Spleen (tissue), 11 donors: Measurements from ENCODE around the gene SLC8A1. TPM values are rescaled to one million over a fixed set of nuclear protein-coding genes. Genes with fewer than 3 reads are reported as not detected.

Source experiments
- DNase-seq: peaks from one replicate; pipeline ENCODE4 v3.0.0-alpha.2; 2020
- H3K27ac ChIP-seq, 8 donors: fragments of 200-600 bp; sonication (generic) in 7 of 8; 1 replicate in 4 of 8; 2 replicates in 4 of 8; pipeline versions ENCODE4 v1.5.0 to v1.8.0; 2016 to 2021; ENCODE audit warnings: inconsistent platforms in 4 of 8, mild to moderate bottlenecking in 4 of 8, moderate library complexity in 1 of 8
- H3K27me3 ChIP-seq, 7 donors: fragments of 200-600 bp; sonication (generic) in 6 of 7; replicated peaks in 1 of 7; 1 replicate in 4 of 7; 2 replicates in 3 of 7; pipeline versions ENCODE4 v1.5.0 to v1.8.0; 2016 to 2021; ENCODE audit warnings: inconsistent platforms in 3 of 7, mild to moderate bottlenecking in 1 of 7
- H3K36me3 ChIP-seq, 6 donors: fragments of 200-600 bp; sonication (generic) in 5 of 6; 1 replicate in 4 of 6; 2 replicates in 2 of 6; pipeline versions ENCODE4 v1.5.0 to v1.8.0; 2016 to 2021; ENCODE audit warnings: inconsistent platforms in 2 of 6
- H3K4me1 ChIP-seq, 6 donors: fragments of 200-600 bp; sonication (generic) in 5 of 6; 1 replicate in 3 of 6; 2 replicates in 3 of 6; pipeline versions ENCODE4 v1.5.0 to v1.8.0; 2016 to 2021; ENCODE audit warnings: inconsistent platforms in 3 of 6
- H3K4me3 ChIP-seq, 8 donors: fragments of 200-600 bp; sonication (generic) in 7 of 8; 1 replicate in 4 of 8; 2 replicates in 4 of 8; pipeline versions ENCODE4 v1.5.0 to v1.8.0; 2016 to 2021; ENCODE audit warnings: inconsistent platforms in 4 of 8, mild to moderate bottlenecking in 4 of 8, moderate library complexity in 2 of 8
- H3K9me3 ChIP-seq, 8 donors: fragments of 200-600 bp; sonication (generic) in 7 of 8; 1 replicate in 4 of 8; 2 replicates in 4 of 8; pipeline versions ENCODE4 v1.5.0 to v1.8.0; 2016 to 2021; ENCODE audit warnings: inconsistent platforms in 4 of 8
- CTCF ChIP-seq, 11 experiments: fragments of 200-600 bp in 7 of 11; fragments of 450-650 bp in 4 of 11; sonication (generic) in 4 of 11; IDR thresholded peaks in 8 of 11; conservative IDR thresholded peaks in 3 of 11; 1 replicate in 7 of 11; 2 replicates in 4 of 11; pipeline versions ENCODE4 v1.4.0 to v1.8.0; 2016 to 2021; ENCODE audit warnings: antibody characterized with exemption in 11 of 11, inconsistent platforms in 4 of 11, mild to moderate bottlenecking in 1 of 11
- POLR2A ChIP-seq, 3 donors: fragments of 450-650 bp; IDR thresholded peaks; one replicate each; pipeline ENCODE4 v1.5.1; 2017; ENCODE audit warnings: antibody characterized with exemption in 3 of 3, mild to moderate bottlenecking in 1 of 3
- POLR2AphosphoS5 ChIP-seq, 3 donors: sonication (generic); formaldehyde crosslinking; IDR thresholded peaks; one replicate each; pipeline ENCODE4 v1.5.1; 2017; ENCODE audit warnings: antibody characterized with exemption in 3 of 3
- WGBS, 5 donors: extraction: QIAGEN DNeasy Blood & Tissue Kit in 3 of 5; methylation state at CpG; one replicate each; pipeline versions ENCODE4 v1.1.5 to v1.1.7; 2013 to 2018; 5-methylcytosine and 5-hydroxymethylcytosine counted together
- intact Hi-C: fragments of 100-400 bp; cut with DNase I; formaldehyde crosslinking; loops from one replicate; pipeline ENCODE4 v1.15.0; 2023; ENCODE audit warnings: low total_unique reads
- polyA plus RNA-seq, 3 donors: library from polyadenylated mRNA; stranded (reverse); fragments of 200-250 nt; gene quantifications; one replicate each; pipeline ENCODE4 v1.2.1, GENCODE V29; 2013
- total RNA-seq, 7 donors: library from RNA; depleted of rRNA in 3 of 7; stranded (reverse); fragments of >200 nt in 3 of 7; fragmentation: NEBNext Ultra II Directional in 4 of 7; extraction: Animal tissue kit (Norgen Biotek cat#: 25700) in 4 of 7; gene quantifications; one replicate each; pipeline versions ENCODE4 v1.1.0 to v1.2.1, GENCODE V29; 2016 to 2021
- donor health status: healthy with polysubstance abuse.
- donor health status: DM: no; HTN: no; CAD: no; lungs with moderate emphysema.
- donor health status: DM: no; HTN: no; CAD: no.
- donor health status: Bipolar disorder and iron deficiency.
- donor health status: healthy.
- donor health status: DM: no; HTN: no; CAD: no.
- donor health status: DM: yes; HTN: yes; CAD: no.

SLC8A1 gene
- total and polyA plus RNA-seq, 10 donors, result 0.36 to 86.0 (median 58.3) TPM

DNA sequence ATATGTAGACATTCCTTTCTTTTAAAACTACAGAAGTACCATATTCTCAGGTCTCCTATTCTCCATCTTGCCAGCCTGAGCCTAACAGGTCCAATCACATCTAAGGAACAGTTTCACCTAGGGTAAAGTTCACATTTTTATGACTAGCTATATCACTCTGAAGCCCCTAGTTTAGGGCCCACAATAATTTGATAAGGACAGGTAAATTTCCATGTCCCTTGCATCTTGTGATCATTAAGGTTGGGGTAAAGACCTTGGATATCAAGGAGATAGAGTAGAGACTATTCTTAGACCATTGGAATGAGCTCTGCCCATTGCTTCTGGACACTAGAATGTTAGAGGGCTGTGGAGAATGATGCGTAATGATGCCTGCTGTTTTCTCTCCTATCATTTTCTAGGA lies 185.7 kb downstream of the SLC8A1 start:
- no peaks in the 10 kb centered on the region for H3K9me3 ChIP-seq
- no peaks in the 10 kb centered on the region for H3K4me1 ChIP-seq
- no peak overlapping the region for H3K4me3 ChIP-seq
- no peaks in the 10 kb centered on the region for H3K36me3 ChIP-seq
- no peak for DNase-seq
- no peaks in the 10 kb centered on the region for H3K27me3 ChIP-seq
- WGBS, 5 donors, result 96 to 100% (median 100%) methylated on average over 1 of the region's 1 CpG
- intact Hi-C loops, result no loop called here
- TF ChIP-seq POLR2AphosphoS5 (IDR thresholded peaks at IDR 0.05) (no peak), CTCF (IDR thresholded peaks at IDR 0.05 in 8 of 11, conservative IDR thresholded peaks at IDR 0.05 in 3 of 11) (no peak), POLR2A (IDR thresholded peaks at IDR 0.05) (no peak)
- H3K27ac ChIP-seq, result no peak overlapping the region

- Histone ChIP-seq H3K27me3 (no peaks in the 10 kb centered on the region), H3K9me3 (no peaks in the 10 kb centered on the region), H3K27ac (no peak overlapping the region), H3K36me3 (no peaks in the 10 kb centered on the region), H3K4me1 (no peaks in the 10 kb centered on the region), H3K4me3 (no peak overlapping the region)
- TF ChIP-seq POLR2AphosphoS5 (IDR thresholded peaks at IDR 0.05) (no peak), CTCF (IDR thresholded peaks at IDR 0.05 in 8 of 11, conservative IDR thresholded peaks at IDR 0.05 in 3 of 11) (no peak), POLR2A (IDR thresholded peaks at IDR 0.05) (no peak)
- DNase-seq, result no peak
- intact Hi-C loops, result no loop called here
These were observed 186.3 kb downstream of the SLC8A1 start for GRCh38 chr2:40265602-40266001.

DNA sequence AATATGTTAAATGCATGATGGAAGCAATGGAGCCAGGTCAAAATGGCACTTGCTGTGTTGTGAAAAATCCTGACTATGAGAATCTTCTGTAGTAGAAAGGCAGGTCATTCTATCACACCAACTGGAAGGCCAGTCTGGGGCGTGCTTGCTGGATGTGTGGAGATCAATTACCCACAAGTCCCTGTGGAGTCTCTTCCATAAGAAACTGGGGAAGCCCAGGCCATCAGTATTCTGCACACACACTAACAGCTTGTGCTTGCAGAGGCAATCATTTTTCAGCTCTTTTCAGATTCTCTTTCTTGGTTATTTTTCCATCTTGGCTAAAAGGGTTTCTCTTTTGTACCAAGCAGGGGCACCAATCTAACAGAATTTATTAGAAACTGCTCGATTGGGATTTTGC lies 190.8 kb downstream of the SLC8A1 start:
- intact Hi-C loops, result no loop called here
- Histone ChIP-seq H3K36me3 (no peaks in the 10 kb centered on the region), H3K27me3 (no peaks in the 10 kb centered on the region), H3K4me3 (no peak overlapping the region), H3K4me1 (no peaks in the 10 kb centered on the region), H3K9me3 (no peaks in the 10 kb centered on the region), H3K27ac (no peak overlapping the region)
- TF ChIP-seq POLR2A (IDR thresholded peaks at IDR 0.05) (no peak), POLR2AphosphoS5 (IDR thresholded peaks at IDR 0.05) (no peak), CTCF (IDR thresholded peaks at IDR 0.05 in 8 of 11, conservative IDR thresholded peaks at IDR 0.05 in 3 of 11) (no peak)
- WGBS, 5 donors, result 76 to 94% (median 82%) methylated on average over 2 of the region's 2 CpGs
- DNase-seq, result no peak

DNA sequence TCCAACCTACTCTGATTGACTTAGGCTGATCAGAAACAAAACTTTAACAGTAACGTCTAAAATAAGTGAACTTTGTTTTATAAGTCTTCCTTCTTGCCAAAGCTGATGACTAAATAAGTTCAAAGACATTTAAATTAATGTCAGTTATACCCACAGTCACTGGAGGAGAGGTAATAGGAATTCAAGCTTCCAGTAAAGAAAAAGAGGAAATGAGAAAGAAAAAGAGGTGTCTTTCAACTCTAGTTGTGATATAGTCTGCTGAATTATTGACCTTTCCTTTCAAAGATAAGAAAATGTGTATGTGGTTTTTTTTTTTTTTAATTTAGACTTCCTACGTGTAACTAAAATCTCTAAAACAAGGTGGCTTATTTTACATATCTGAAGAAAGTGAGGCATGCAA lies 191.5 kb downstream of the SLC8A1 start:
- 34 to 47% (median 38%) methylated on average over 2 of the region's 2 CpGs for WGBS, 5 donors

More for the DNA sequence above, 191.5 kb downstream of the SLC8A1 start:
- intact Hi-C loops, result no loop called here
- Histone ChIP-seq H3K36me3 (no peaks in the 10 kb centered on the region), H3K4me1 (no peaks in the 10 kb centered on the region), H3K27me3 (no peaks in the 10 kb centered on the region), H3K4me3 (no peak overlapping the region), H3K9me3 (no peaks in the 10 kb centered on the region), H3K27ac (no peak overlapping the region)
- DNase-seq, result no peak
- TF ChIP-seq POLR2AphosphoS5 (IDR thresholded peaks at IDR 0.05), result no peak
- no peak for TF ChIP-seq CTCF (IDR thresholded peaks at IDR 0.05 in 8 of 11, conservative IDR thresholded peaks at IDR 0.05 in 3 of 11)
